Tibial nerve (tissue), 4 donors: Measurements from ENCODE around the gene HAL. TPM values are rescaled to one million over a fixed set of nuclear protein-coding genes. Genes with fewer than 3 reads are reported as not detected.
A peak's percentile ranks its signal among the peaks of the same experiment; 100 is the strongest.

Source experiments
- DNase-seq, 2 donors: peaks; one replicate each; pipeline ENCODE4 v3.0.0-alpha.2; 2019; ENCODE audit warnings: low spot score in 2 of 2
- H3K27ac ChIP-seq, 4 donors: fragments of 200-600 bp; sonication (generic) in 3 of 4; one replicate each; pipeline ENCODE4 v1.5.1; 2017 to 2019; ENCODE audit warnings: mild to moderate bottlenecking in 1 of 4
- H3K27me3 ChIP-seq, 2 donors: fragments of 200-600 bp; sonication (generic) in 1 of 2; one replicate each; pipeline versions ENCODE4 v1.5.1 to v1.6.0; 2017 to 2019
- H3K36me3 ChIP-seq, 3 donors: fragments of 200-600 bp; sonication (generic); one replicate each; pipeline ENCODE4 v1.5.1; 2018 to 2019
- H3K4me1 ChIP-seq, 4 donors: fragments of 200-600 bp; sonication (generic) in 3 of 4; one replicate each; pipeline ENCODE4 v1.5.1; 2017 to 2019
- H3K4me3 ChIP-seq, 4 donors: fragments of 200-600 bp; sonication (generic) in 3 of 4; one replicate each; pipeline ENCODE4 v1.5.1; 2017 to 2019; ENCODE audit warnings: mild to moderate bottlenecking in 1 of 4, moderate library complexity in 1 of 4
- H3K9me3 ChIP-seq, 4 donors: fragments of 200-600 bp; sonication (generic) in 3 of 4; one replicate each; pipeline ENCODE4 v1.5.1; 2017 to 2019
- EP300 ChIP-seq, 2 donors: sonication (generic); formaldehyde crosslinking; IDR thresholded peaks; one replicate each; pipeline ENCODE4 v1.6.1; 2017; ENCODE audit warnings: antibody characterized with exemption in 2 of 2, mild to moderate bottlenecking in 1 of 2
- POLR2A ChIP-seq, 2 donors: fragments of 450-650 bp; IDR thresholded peaks; one replicate each; pipeline ENCODE4 v1.6.1; 2017; ENCODE audit warnings: antibody characterized with exemption in 2 of 2, mild to moderate bottlenecking in 2 of 2, moderate library complexity in 2 of 2
- WGBS, 2 donors: methylation state at CpG; one replicate each; pipeline ENCODE4 v1.1.5; 2018; 5-methylcytosine and 5-hydroxymethylcytosine counted together
- total RNA-seq, 4 donors: library from RNA; depleted of rRNA; stranded (reverse); fragments of >200 nt; gene quantifications; one replicate each; pipeline ENCODE4 v1.1.0, GENCODE V29; 2016
- TF ChIP-seq, protein P1 (sequence below), 5 experiments: fragments of 200-600 bp in 3 of 5; fragments of 450-650 bp in 2 of 5; sonication (generic) in 3 of 5; IDR thresholded peaks; one replicate each; pipeline ENCODE4 v1.5.1; 2016 to 2019; ENCODE audit warnings: antibody characterized with exemption in 5 of 5, mild to moderate bottlenecking in 3 of 5, moderate library complexity in 2 of 5

Gene HAL
- total RNA-seq, 4 donors from 2014 or later: 0.20 to 1.5 (median 0.32) TPM

DNA sequence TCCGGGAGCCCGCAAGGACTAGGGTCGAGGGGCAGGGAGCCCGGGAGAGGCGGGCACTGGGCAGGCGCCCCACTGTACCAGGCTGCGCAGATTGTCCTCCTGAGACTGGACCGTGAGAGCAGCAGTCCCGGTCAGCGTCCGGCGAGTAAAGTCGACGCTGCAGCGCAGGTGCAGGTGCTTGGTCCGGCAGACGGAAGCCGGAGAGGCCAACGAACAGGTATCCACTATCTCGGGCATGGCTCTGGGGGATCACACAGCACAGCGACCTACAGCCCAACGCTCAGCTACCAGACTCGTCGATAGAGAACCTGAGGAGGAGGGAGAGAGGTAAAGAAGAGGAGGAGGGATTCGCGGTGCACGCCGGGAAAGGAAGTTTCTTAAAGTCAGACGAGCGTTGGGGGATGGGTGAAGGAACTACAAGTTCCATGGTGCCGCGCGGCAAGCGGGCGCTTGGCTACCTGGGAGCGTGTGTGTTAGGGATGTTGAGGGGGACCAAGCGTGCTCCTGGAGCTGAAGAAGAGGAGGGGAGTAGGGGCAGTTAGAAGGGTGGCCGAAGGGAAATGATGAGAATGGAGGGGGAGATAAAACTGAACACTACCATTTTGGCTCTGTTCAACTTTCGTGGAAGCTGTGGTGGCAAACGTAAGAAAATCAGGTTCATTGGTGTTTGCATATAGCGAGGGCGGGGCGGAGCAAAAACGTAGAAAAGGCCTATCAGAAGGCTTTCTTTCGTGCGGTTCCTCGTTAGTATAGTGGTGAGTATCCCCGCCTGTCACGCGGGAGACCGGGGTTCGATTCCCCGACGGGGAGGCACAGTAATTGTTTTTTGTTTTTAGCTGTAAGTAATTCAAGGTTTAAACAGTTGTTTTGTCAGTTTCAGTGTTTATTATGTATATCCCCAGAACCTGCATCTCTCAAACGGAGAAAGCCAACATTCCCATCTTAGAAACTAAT lies 39.4 kb upstream of the HAL start, which contains the start of gene LTA4H:
Gene LTA4H (minus strand): TSS at position 305 of the 954 bp plus-strand sequence. CDS start 68 bp downstream, at position 237.
- Histone ChIP-seq H3K9me3 (no peaks in the 10 kb centered on the region), H3K27me3 (no peaks in the 10 kb centered on the region), H3K27ac (peak within 1 kb of the TSS; percentile 68 to 90 (median 80)), H3K36me3 (no peaks in the 10 kb centered on the region), H3K4me3 (peak within 1 kb of the TSS; percentile 71 to 84 (median 76)), H3K4me1 (peaks cover 0 to 28% (median 9%) of the 10 kb centered on the region in 4 donors)
- TF ChIP-seq EP300 (IDR thresholded peaks at IDR 0.05) (peak; percentile 10 to 88), POLR2A (IDR thresholded peaks at IDR 0.05) (peak in 1 of 2 donors; percentile 76)
- TF ChIP-seq, protein P1, sequence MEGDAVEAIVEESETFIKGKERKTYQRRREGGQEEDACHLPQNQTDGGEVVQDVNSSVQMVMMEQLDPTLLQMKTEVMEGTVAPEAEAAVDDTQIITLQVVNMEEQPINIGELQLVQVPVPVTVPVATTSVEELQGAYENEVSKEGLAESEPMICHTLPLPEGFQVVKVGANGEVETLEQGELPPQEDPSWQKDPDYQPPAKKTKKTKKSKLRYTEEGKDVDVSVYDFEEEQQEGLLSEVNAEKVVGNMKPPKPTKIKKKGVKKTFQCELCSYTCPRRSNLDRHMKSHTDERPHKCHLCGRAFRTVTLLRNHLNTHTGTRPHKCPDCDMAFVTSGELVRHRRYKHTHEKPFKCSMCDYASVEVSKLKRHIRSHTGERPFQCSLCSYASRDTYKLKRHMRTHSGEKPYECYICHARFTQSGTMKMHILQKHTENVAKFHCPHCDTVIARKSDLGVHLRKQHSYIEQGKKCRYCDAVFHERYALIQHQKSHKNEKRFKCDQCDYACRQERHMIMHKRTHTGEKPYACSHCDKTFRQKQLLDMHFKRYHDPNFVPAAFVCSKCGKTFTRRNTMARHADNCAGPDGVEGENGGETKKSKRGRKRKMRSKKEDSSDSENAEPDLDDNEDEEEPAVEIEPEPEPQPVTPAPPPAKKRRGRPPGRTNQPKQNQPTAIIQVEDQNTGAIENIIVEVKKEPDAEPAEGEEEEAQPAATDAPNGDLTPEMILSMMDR (IDR thresholded peaks at IDR 0.05): peak in 1 of 5 experiments; percentile 22
- 0 to 1% methylated on average over 54 to 55 of the region's 55 CpGs for WGBS, 2 donors
- DNase-seq: peak; percentile 94 to 99

DNA sequence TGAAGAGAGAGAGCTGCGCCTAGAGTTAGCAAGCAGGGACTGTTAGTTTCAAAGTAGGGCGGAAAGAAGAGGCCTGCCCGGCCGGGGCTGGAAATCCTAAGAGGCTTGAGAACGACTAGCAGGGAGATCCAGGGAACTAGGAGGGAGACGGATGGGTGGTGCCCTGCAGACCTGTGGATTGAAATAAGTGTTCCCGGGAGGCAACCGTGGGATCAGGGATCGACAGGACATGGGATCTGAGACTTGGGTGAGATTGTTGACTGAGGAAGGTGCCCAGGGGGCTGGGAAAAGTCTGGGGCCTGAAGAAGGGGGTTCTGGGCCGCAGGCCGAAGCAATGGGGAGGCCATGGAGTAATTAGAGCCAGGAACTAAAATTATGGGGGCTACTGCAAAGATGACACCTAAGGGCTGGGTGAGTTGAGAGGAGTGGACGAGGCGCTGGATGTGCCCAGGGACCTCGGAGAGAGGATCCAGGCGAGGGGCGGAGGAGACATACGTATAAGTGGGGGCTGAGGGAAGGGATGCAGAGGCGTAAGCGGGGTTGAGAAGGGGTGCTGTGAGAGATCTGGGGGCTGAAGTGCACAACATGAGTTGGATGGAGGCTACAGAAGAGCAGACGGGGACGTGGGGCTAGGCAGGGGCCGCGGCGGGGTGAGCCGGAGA lies 38.6 kb upstream of the HAL start:
- Histone ChIP-seq H3K27me3 (no peaks in the 10 kb centered on the region), H3K27ac (peak overlapping the region; percentile 68 to 90 (median 80)), H3K9me3 (no peaks in the 10 kb centered on the region), H3K4me3 (peak overlapping the region; percentile 71 to 84 (median 76)), H3K36me3 (no peaks in the 10 kb centered on the region), H3K4me1 (peaks cover 0 to 32% (median 9%) of the 10 kb centered on the region in 4 donors)
- 1% methylated on average over 25 of the region's 25 CpGs for WGBS, 2 donors
- peak in 1 of 2 donors; percentile 16 for DNase-seq
- TF ChIP-seq, protein P1 (IDR thresholded peaks at IDR 0.05): no peak
- TF ChIP-seq EP300 (IDR thresholded peaks at IDR 0.05) (no peak), POLR2A (IDR thresholded peaks at IDR 0.05) (no peak)

DNA sequence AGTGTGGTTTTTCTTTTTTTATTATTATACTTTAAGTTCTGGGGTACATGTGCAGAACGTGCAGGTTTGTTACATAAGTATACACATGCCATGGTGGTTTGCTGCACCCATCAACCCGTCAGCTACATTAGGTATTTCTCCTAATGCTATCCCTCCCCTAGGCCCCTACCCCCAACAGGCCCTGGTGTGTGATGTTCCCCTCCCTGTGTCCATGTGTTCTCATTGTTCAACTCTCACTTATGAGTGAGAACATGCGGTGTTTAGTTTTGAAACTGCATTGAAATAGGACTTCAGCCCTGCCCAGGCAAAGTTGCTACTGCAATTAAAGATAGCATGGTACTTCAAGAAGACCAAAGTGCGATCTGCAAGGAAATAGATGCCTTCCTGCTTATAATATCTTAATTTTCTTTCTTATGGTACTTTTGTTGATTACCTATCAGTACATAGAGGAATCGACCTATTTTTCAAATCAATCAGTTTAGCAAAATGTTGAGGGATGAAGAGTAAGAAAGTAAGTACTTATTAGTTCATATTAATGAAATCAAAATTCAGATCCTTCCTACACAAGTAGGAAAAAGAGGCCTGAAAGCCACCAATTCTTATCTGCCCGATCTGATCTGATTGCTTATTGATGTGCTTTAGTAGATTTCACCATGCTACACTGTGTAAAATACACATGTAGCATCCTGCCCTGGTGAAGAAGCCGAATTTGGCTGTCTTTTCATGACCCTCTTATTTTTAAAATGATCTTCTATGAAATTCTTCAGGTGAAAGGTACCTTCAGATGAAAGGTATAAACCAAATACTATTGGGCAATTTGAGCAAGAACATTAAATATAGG lies 37.6 kb upstream of the HAL start:
- WGBS, 2 donors: 77 to 80% methylated on average over 7 of the region's 7 CpGs
- peak overlapping the region in 3 of 4 donors; percentile 71 to 78 (median 73) for H3K4me3 ChIP-seq
- H3K27ac ChIP-seq: peak overlapping the region in 2 of 4 donors; percentile 77 to 82

DNA sequence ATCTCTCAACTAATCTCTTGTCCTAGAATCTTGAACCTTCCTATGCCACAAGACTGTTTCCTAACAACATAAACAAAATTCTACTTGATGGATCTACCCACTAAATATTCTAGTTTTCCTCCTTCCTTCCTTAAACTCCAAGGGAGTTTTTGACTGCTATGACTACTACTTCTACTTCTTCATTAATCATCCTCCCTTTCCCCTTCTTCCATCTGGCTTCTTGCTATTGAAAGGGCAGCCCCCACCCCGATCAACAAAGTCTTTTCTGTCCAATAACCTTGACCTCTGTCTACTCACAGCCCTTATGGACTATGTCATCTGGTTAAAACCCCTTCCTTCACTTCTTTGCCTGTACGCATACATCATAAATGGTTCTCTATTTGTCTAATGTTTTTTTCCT lies 33.7 kb upstream of the HAL start:
- TF ChIP-seq POLR2A (IDR thresholded peaks at IDR 0.05) (no peak), EP300 (IDR thresholded peaks at IDR 0.05) (no peak)
- TF ChIP-seq, protein P1 (IDR thresholded peaks at IDR 0.05): no peak
- 77 to 82% methylated on average over 2 of the region's 2 CpGs for WGBS, 2 donors
- Histone ChIP-seq H3K9me3 (no peaks in the 10 kb centered on the region), H3K4me3 (no peak overlapping the region), H3K27me3 (no peaks in the 10 kb centered on the region), H3K36me3 (peaks cover 0 to 38% (median 0%) of the 10 kb centered on the region in 3 donors), H3K4me1 (peaks cover 0 to 34% (median 9%) of the 10 kb centered on the region in 4 donors), H3K27ac (no peak overlapping the region)
- no peak for DNase-seq

More for the DNA sequence above, 37.6 kb upstream of the HAL start:
- no peaks in the 10 kb centered on the region for H3K9me3 ChIP-seq
- H3K4me1 ChIP-seq: peaks cover 0 to 35% (median 9%) of the 10 kb centered on the region in 4 donors
- TF ChIP-seq, protein P1 (IDR thresholded peaks at IDR 0.05): no peak
- no peak for TF ChIP-seq POLR2A (IDR thresholded peaks at IDR 0.05)
- TF ChIP-seq EP300 (IDR thresholded peaks at IDR 0.05): no peak
- DNase-seq: no peak
- H3K27me3 ChIP-seq: no peaks in the 10 kb centered on the region
- H3K36me3 ChIP-seq: no peaks in the 10 kb centered on the region
